ENCODE data around the gene CTAGE15. TPM values are rescaled to one million over a fixed set of nuclear protein-coding genes. Genes with fewer than 3 reads are reported as not detected.
"Not testable (repeated sequence)": the region's sequence is repeated elsewhere in the genome, so short reads cannot be mapped to it uniquely, and the experiment has no call there.

Gene CTAGE15
- polyA plus RNA-seq, 1 donor (not counting 4 experiments of a cell fraction or from before 2014, with no cell fraction given): 1.4 TPM

DNA sequence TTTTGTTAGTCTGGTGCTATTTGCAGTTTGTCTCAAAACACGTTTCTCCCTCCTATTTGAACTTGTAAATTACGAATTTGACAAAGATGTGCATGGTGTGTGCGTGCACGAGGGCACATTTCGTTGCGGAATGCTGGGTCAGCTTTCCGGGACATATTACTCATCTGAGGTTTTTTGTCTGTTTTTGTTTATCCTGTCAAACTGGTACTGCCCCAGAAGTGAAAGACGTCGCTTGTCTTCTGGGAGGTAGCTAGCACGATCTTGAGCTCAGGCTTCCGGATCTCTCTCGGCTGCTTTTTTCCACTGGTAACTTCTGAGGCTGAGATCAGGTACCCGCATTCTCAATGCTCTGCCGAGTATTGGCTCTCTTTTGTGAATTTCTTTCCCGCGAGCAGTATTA lies 49.6 kb downstream of the CTAGE15 start:
- dilution Hi-C loops (cut with MboI; ENCODE audit: extremely low pct_ligation_motif_present, low sequenced_read_pairs); H3K9ac ChIP-seq (ENCODE audit: control insufficient read depth, extremely low read depth, insufficient read depth, low read length); FAIRE-seq; H3K27ac ChIP-seq (ENCODE audit: control insufficient read depth, insufficient read depth, low read length); H3K79me2 ChIP-seq (ENCODE audit: control insufficient read depth, insufficient read depth, low read length); DNase-seq (ENCODE audit: low read depth, low spot score); H3K9me3 ChIP-seq (ENCODE audit: control insufficient read depth, low read depth, low read length); H3K36me3 ChIP-seq (ENCODE audit: control insufficient read depth in 2 of 2, extremely low read depth in 1 of 2, insufficient read depth in 2 of 2, low read length in 2 of 2); H4K20me1 ChIP-seq (ENCODE audit: control insufficient read depth, extremely low read depth, insufficient read depth, low read length); H3K9me1 ChIP-seq (ENCODE audit: control insufficient read depth, extremely low read depth, insufficient read depth, low read length); H3K4me1 ChIP-seq (ENCODE audit: control insufficient read depth, extremely low read depth, insufficient read depth, low read length); H2AFZ ChIP-seq (ENCODE audit: control insufficient read depth, low read length); H3K4me3 ChIP-seq (ENCODE audit: control insufficient read depth in 2 of 3, extremely low read depth in 1 of 3, insufficient read depth in 2 of 3, low read depth in 1 of 3, low read length in 3 of 3); H3K4me2 ChIP-seq (ENCODE audit: control insufficient read depth, extremely low read depth, insufficient read depth, low read depth, low read length); H3K27me3 ChIP-seq (ENCODE audit: control insufficient read depth, extremely low read depth, insufficient read depth, low read length): not testable (repeated sequence)

DNA sequence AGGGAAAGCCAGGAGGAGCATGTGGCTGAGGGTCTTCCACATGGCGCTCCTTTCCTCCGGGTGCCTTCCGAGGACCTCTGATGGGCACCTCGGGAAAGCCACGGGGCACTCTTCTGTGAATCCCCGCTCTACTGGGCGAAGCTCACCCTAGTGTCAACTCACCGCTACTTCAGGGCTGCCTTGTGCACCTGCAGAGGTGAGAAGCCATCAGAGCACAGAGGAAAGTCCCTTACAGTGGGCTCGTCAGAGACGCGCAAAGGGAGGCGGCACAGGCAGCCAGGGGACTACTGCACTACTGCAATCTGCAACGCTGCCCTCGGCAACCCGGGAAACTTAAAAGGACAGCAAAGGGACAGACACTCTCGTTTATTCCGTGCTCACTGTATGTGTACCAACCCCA lies 50.5 kb downstream of the CTAGE15 start:
- H3K9ac ChIP-seq (ENCODE audit: control insufficient read depth, extremely low read depth, insufficient read depth, low read length); H3K36me3 ChIP-seq (ENCODE audit: control insufficient read depth in 2 of 2, extremely low read depth in 1 of 2, insufficient read depth in 2 of 2, low read length in 2 of 2); H3K4me3 ChIP-seq (ENCODE audit: control insufficient read depth in 2 of 3, extremely low read depth in 1 of 3, insufficient read depth in 2 of 3, low read depth in 1 of 3, low read length in 3 of 3); H4K20me1 ChIP-seq (ENCODE audit: control insufficient read depth, extremely low read depth, insufficient read depth, low read length); H3K27me3 ChIP-seq (ENCODE audit: control insufficient read depth, extremely low read depth, insufficient read depth, low read length); H3K4me2 ChIP-seq (ENCODE audit: control insufficient read depth, extremely low read depth, insufficient read depth, low read depth, low read length); FAIRE-seq; dilution Hi-C loops (cut with MboI; ENCODE audit: extremely low pct_ligation_motif_present, low sequenced_read_pairs); H3K4me1 ChIP-seq (ENCODE audit: control insufficient read depth, extremely low read depth, insufficient read depth, low read length); DNase-seq (ENCODE audit: low read depth, low spot score); H3K9me3 ChIP-seq (ENCODE audit: control insufficient read depth, low read depth, low read length); H3K79me2 ChIP-seq (ENCODE audit: control insufficient read depth, insufficient read depth, low read length); H3K9me1 ChIP-seq (ENCODE audit: control insufficient read depth, extremely low read depth, insufficient read depth, low read length); H3K27ac ChIP-seq (ENCODE audit: control insufficient read depth, insufficient read depth, low read length); H2AFZ ChIP-seq (ENCODE audit: control insufficient read depth, low read length): not testable (repeated sequence)

Small RNA genes within 50 kb of the gene (small RNA-seq; reads per million reads assigned to genes)
- 0 reads per million in 3 experiments for gene AC073264.2 (ENCODE audit: insufficient read length in 3 of 3, low read depth in 3 of 3, low replicate concordance in 1 of 3)
- 0 reads per million in 3 experiments for gene RNU6-162P (ENCODE audit: insufficient read length in 3 of 3, low read depth in 3 of 3, low replicate concordance in 1 of 3)

Other genes starting within 250 kb of the CTAGE15 start
- 0.12 to 0.24 TPM (median 0.21 TPM) in 3 replicates for gene FAM131B, start 209.1 kb upstream of the CTAGE15 start, polyA plus RNA-seq
- gene ZYX, start 190.5 kb upstream of the CTAGE15 start, polyA plus RNA-seq: 17.6 to 77.8 TPM (median 22.5 TPM) in 3 replicates
- 24.6 to 37.1 TPM (median 31.9 TPM) in 3 replicates for gene EPHA1, start 162.9 kb upstream of the CTAGE15 start, polyA plus RNA-seq
- 0.08 to 0.20 TPM (median 0.17 TPM) in 3 replicates for gene TAS2R60, start 128.3 kb upstream of the CTAGE15 start, polyA plus RNA-seq
- gene TAS2R41, start 93.9 kb upstream of the CTAGE15 start, polyA plus RNA-seq: not detected in 3 replicates
- 0.61 to 1.6 TPM (median 1.2 TPM) in 3 replicates for gene TCAF2, start 49.2 kb downstream of the CTAGE15 start, polyA plus RNA-seq
- 0.04 TPM in 1 of 3 replicates, not detected in the others for gene CTAGE6, start 185.9 kb downstream of the CTAGE15 start, polyA plus RNA-seq